Fibroblast of pulmonary artery (primary cell): ENCODE data around the gene GM2A.

ENCODE experiments used
- DNase-seq: peaks from one replicate; pipeline ENCODE4 v3.0.0-alpha.2; 2010; ENCODE audit warnings: low read depth
- H3K4me3 ChIP-seq: replicated peaks from 2 replicates; pipeline ENCODE4 v1.5.1; 2011; ENCODE audit warnings: low read depth, mild to moderate bottlenecking, control low read depth, low read length, moderate library complexity
- CTCF ChIP-seq: IDR thresholded peaks from 2 replicates; pipeline ENCODE4 v1.5.1; 2011; ENCODE audit warnings: mild to moderate bottlenecking, control low read depth, low read length, inconsistent platforms; ENCODE audit errors: missing control alignments

GM2A gene

GRCh38 chr5:151315998-151316597 is 63.1 kb downstream of the GM2A start:
- TF ChIP-seq CTCF, result peak; percentile 99
- DNase-seq, result peak; percentile 84
- no peak overlapping the region for H3K4me3 ChIP-seq

GRCh38 chr5:151317871-151318270 is 64.9 kb downstream of the GM2A start:
- H3K4me3 ChIP-seq, result no peak overlapping the region
- TF ChIP-seq CTCF, result no peak
- DNase-seq, result no peak

DNA sequence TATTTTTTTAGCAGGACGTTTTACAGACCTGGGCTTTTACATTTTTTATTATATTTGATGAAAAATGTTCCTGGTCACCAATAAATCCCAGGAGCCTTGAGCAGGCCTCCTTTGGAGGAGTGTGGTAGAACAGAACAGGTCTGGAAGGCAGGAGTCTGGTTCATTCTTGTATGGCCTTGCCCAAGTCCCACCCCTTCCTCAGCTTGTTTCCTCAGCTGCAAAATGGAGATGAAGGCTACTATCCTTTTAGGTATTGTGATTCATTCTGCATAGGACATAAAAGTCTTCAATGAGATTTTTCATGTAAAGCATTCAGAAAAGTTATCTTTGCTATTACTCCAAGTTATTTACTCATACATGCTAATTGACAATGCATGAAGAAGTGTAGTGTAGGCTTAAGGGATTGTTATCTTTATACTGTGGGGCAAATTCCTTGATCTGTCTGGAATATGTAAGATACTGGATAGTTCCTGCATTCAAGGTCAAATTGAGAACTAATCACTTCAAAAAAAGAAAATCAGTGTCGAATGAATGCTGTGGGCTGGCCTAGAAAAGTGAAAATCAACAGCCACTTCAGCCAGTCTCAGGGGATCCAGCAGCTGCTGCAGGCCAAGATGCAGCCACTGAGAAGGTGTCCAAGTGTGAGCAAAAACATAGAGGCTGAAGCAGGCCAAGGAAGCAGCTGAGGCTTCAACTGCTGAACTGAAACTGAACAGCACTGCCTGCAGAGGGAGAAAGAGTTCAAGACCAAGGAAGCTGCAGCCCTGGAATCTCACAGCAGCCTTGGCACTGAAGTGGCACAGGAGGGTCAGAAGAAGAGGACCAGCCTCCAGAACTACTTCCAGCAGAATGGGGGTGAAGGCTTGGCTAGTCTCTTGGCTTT is 66.1 kb downstream of the GM2A start:
- peak; percentile 35 for TF ChIP-seq CTCF
- peak; percentile 27 for DNase-seq
- no peak overlapping the region for H3K4me3 ChIP-seq
